G401.6 (cell line): Measurements from ENCODE around the gene DLST.
A peak's percentile ranks its signal among the peaks of the same experiment; 100 is the strongest.
"Not testable (repeated sequence)": the region's sequence is repeated elsewhere in the genome, so short reads cannot be mapped to it uniquely, and the experiment has no call there.

Experiments used
- FAIRE-seq: peaks from 2 replicates; lab custom pipeline; 2012; peaks lifted over from hg19 to GRCh38; lab: Jason Lieb, UNC

Gene DLST

GRCh38 chr14:74918380-74918779 is 36.7 kb downstream of the DLST start:
- FAIRE-seq = no peak

DNA sequence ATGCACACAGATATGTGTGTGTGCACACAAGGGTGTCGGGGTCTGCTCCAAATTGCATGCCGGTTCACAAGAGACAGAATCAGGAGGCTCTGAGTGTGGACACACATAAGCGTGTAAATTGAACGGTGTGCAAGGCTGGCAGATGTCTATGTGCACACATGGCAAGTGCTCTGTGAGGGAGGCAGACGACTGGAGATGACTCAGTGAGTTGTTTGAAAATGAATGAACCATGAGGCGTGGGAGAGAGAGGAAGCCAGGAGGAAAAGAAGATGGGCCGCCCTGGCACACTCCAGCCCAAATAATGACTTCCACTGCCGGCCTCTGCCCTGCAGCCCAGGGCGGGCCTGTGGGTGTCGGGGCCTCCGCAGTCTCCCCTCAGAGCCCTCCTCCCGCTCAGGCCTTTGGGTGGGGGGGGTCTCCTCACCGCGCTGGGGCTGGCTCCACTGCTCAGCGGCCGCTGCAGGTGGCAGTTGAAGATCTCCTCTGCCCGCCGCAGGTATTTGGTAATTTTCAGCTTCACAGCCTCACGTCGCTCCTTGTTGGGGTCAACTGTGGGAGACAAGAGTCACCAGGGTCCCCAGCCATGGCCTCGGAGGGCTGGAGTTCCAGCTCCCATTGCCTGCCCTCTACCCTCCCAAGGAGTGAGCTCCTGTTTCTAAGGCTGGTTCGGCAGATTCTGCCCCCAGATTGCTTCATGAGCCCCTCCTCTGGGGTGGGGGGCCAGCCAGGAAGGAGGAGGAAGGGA is 37.9 kb downstream of the DLST start:
- FAIRE-seq = no peak

GRCh38 chr14:74920281-74920680 is 38.6 kb downstream of the DLST start:
- FAIRE-seq = no peak

- no peak for FAIRE-seq
These were observed 39.4 kb downstream of the DLST start for GRCh38 chr14:74921053-74921620.

GRCh38 chr14:74921987-74922751 is 40.5 kb downstream of the DLST start:
- FAIRE-seq = no peak

GRCh38 chr14:74922752-74923401 is 41.2 kb downstream of the DLST start, which contains the start of gene RPS6KL1:
Gene RPS6KL1 (minus strand): TSS chr14:74923260. CDS start chr14:74921541, 1,719 bp downstream.
- FAIRE-seq = peak; percentile 34

- FAIRE-seq = no peak
These were observed 42.3 kb downstream of the DLST start for GRCh38 chr14:74924061-74924460.

GRCh38 chr14:74927225-74927624 is 45.5 kb downstream of the DLST start:
- no peak for FAIRE-seq

DNA sequence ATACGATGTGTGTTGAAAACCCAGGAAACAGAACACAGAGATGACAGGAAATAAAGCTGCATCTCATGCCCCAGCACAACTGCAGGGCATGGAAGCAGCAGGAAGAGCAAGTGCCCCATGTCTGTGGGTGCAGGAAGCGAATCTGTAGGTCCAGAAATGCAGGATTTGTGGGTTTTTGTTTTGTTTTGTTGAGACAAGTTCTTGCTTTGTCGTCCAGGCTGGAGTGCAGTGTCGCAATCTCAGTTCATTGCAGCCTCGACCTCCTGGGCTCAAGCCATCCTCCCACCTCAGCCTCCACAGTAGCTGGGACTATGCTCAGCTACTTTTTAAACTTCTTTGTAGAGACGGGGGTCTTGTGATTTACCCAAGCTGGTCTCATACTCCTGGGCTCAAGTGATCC is 47.5 kb downstream of the DLST start:
- FAIRE-seq = no peak

DNA sequence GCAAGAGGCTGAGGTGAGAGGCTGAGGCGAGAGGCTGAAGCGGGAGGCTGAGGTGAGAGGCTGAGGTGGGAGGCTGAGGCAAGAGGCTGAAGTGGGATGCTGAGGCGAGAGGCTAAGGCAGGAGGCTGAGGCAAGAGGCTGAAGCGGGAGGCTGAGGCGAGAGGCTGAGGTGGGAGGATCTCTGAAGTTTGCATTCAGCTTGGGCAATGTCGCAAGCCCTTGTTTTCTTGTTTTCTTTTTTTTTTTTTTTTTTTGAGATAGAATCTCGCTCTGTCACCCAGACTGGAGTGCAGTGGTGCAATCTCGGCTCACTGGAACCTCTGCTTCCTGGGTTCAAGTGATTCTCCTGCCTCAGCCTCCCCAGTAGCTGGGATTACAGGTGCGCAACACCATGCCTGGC is 50.0 kb downstream of the DLST start:
- not testable (repeated sequence) for FAIRE-seq

DNA sequence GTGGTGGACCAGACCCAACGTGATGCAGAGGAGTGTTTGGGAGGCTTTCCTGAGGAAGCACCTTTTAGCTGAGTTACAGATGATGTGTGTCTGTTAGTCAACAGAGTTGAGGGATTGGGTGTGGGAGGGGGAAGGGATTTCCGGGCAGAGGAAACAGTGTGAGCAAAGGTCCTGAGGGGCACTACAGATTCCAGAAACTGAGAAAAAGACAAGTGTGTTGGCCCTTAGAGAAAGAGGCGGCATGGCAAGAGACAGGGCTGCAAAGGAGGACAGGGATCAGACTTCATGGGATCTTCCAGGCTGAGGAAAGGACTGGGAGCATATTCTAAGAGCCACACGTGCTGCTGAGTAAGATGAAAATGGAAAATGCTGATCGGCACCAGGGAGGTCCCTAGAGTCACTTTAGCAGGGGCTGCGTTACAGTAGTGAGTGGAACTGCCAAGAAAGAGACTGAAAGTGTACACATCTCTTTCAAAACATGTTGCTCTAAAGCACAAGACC is 50.7 kb downstream of the DLST start:
- FAIRE-seq = no peak

GRCh38 chr14:74932936-74933335 is 51.2 kb downstream of the DLST start:
- FAIRE-seq = not testable (repeated sequence)

DNA sequence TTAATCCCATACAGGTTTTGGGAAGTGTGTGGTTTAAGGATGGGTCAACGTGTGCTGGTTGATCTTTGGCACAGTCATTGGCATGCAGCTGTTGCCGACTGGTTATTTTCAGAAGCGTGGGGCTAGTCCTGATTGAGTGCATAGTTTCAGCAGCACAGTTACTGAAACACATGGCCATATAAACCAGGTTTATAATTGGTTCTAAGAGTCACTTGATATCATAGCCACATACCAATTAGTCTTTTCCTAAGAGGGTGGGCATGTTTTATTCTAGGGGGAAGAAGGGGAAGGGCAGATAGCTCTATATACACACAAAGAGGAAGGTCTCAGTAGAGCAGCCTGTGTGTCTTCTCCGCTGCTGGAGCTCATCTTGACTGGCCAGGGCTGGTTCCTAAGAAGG is 52.3 kb downstream of the DLST start:
- FAIRE-seq = no peak

- no peak for FAIRE-seq
These were observed 53.0 kb downstream of the DLST start for GRCh38 chr14:74934476-74935359.

GRCh38 chr14:74935360-74935680 is 53.6 kb downstream of the DLST start:
- no peak for FAIRE-seq

DNA sequence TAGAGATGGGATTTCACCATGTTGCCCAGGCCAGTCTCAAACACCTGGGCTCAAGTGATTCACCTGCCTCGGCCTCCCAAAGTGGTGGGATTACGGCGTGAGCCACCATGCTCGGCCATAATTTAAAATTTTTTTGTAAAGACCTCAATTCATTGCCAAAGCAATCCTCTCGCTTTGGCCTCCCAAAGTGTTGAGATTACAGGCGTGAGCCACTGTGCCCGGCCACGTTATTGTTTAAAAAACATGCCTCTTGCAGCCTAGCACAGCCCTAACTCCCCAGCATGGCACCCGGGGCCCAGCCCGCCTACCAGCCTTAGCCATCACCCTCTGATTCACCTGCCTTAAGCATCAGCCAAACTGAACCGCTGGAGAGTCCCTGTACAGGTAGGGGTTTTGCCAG is 54.4 kb downstream of the DLST start:
- no peak for FAIRE-seq

- FAIRE-seq = no peak
These were observed 55.0 kb downstream of the DLST start for GRCh38 chr14:74936731-74937130.

DNA sequence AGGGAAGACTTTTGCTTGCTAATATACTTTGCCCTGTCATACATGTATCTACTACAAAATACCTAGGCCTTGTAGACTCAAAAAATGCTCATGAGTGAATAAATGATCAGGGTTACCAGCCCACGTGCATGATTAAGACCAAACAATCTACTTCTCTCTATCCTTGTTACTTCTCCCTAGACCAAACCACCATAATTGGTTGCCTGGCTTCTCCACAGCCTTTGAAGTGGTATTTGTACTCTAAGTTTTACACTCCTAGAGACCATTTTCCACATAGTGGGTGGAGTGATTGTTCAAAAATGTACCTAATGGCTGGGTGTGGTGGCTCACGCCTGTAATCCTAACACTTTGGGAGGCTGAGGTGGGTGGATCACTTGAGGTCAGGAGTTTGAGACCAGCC is 55.5 kb downstream of the DLST start:
- no peak for FAIRE-seq

DNA sequence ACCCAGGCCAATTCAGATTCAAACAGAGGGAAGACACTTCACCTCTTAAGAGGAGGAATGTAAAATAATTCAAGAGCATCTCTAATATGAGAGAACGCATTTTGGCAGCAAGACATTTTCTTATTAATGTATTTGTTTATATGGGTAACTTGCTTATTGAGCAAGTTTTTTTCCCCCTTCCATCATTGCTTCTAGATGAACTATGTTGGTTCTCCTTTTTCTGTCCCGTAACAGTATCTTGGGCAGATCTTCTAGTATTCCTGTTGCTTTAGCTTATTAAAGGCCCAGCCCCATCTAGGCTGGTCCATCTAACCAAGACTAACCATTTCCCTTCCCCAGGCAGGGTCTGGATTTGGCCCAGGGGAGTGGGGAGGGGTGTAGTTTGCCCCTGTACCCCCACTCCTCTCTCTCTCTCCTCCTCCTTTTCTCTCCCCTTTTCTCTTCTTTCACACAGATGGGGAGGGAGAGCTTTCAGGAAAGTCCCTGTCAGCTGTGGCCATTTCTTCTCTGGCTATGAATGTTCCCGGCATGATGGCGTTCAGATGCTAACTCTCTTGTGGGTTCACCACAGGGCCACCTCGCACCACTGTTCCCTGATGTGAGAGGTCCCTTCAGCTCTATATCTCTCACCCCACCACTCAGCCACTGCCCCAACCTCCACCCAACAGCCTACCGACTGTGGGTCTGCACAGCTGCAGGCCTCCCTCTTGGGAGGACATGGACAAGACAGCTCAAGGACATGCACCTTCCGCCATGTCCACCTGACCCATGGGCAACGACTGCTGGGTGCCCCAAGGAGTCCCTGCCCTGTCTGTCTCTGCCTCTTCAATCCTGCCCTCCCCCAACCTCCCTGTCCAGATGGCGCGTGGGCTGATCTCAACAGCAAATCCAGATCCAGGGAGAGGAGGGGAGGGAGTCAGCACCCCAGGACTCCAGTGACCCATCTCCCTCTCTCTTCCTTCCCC is 57.1 kb downstream of the DLST start:
- FAIRE-seq = no peak

GRCh38 chr14:74940956-74941565 is 59.3 kb downstream of the DLST start:
- FAIRE-seq = no peak
